Measurements from ENCODE around the gene ARHGAP45.
"Not testable (repeated sequence)": the region's sequence is repeated elsewhere in the genome, so short reads cannot be mapped to it uniquely, and the experiment has no call there.

ARHGAP45 gene

GRCh38 chr19:1105008-1105872 lies 38.3 kb downstream of the ARHGAP45 start:
- no peak for DNase-seq

DNA sequence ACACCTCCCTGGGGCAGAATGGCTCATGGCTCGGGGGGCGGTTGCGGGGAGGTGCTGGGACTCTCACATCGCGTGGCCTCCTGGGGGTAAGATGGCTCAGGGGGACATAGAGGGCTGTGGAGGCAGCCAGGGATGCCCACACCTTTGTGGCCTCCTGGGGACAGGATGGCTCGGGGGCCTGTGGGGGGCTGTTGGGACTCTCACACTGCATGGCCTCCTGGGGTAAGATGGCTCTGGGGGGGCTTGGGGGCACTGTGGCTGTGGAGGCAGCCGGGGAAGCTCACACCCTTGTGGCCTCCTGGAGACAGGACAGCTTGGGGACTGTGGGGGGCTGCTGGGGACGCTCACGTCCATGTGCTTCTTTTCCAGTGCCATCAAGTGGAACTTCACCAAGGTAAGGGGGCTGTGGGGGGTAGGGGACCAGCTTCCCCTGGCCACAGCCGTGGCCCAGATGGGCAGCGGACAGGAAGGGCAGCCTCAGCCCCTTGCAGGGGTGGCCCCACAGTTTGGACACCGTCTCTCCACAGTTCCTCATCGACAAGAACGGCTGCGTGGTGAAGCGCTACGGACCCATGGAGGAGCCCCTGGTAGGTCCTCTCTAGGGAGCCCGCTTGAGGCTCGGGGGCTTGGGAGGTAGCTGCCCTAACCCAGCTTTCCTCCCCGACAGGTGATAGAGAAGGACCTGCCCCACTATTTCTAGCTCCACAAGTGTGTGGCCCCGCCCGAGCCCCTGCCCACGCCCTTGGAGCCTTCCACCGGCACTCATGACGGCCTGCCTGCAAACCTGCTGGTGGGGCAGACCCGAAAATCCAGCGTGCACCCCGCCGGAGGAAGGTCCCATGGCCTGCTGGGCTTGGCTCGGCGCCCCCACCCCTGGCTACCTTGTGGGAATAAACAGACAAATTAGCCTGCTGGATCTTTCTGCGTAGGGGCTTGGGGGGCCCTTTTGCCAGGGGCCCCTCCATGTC lies 39.2 kb downstream of the ARHGAP45 start:
- no peak for DNase-seq

GRCh38 chr19:1106841-1107660 lies 40.1 kb downstream of the ARHGAP45 start:
- no peak for DNase-seq

GRCh38 chr19:1107661-1108261 lies 40.8 kb downstream of the ARHGAP45 start:
- DNase-seq = no peak

DNA sequence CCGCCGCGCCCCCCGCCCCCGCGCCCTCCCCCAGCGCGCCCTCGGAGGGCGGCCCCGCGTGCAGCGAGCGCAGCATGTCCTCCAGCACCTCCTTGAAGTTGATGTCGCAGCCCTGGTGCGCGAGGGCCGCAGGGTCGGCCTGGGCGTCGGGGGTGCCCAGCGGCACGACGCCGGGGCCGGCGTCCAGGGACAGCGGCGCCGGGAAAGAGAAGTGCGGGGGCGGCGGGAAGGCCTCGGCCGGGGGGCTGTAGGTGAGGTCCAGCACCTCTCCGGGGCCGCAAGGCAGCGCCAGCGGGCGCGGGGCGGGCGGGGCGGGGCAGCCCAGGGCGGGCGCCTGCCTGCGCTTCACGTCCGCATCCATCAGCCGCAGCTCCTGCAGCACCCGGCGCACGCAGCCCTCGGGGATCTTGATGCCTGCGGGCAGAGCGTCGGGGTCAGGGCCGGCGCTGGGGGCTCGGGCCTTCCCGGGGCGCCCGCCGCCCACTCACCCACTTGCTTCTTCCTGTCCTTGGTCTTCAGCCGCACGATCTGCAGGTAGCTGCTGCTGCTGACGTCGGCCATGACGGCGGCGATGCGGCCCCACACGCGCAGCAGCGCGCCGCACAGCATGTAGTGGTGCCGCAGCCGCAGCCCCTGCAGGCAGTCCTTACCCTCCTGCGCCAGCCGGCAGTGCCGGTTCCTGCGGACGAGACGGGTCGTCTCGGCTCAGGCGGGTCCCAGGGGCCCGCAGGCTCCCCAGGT lies 41.5 kb downstream of the ARHGAP45 start:
- no peak for DNase-seq

DNA sequence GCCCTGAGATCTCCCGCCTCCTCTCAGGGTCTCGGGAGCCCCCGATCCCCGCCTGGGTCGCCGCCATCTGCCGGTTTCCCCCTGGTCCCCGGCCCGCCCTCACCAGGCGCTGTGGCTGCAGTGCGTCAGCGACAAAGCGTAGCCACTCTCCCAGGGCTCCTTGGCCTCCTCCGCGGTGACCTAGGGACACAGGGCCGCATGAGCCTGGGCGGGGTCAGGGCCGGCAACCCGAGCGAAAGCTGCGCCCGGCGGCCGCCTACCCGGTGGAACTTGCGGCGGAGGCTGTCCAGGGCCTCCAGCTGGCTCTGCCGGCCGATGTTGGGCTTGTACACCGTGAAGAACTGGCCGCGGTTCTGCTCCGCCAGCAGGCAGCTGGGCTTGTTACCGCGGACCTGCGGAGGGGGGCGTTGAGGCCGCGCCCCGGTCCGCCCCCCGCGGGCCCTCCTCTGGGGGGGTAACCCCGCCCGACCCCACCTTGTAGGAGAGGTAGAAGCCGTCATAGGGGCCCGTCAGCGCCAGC lies 42.1 kb downstream of the ARHGAP45 start:
- no peak for DNase-seq

DNA sequence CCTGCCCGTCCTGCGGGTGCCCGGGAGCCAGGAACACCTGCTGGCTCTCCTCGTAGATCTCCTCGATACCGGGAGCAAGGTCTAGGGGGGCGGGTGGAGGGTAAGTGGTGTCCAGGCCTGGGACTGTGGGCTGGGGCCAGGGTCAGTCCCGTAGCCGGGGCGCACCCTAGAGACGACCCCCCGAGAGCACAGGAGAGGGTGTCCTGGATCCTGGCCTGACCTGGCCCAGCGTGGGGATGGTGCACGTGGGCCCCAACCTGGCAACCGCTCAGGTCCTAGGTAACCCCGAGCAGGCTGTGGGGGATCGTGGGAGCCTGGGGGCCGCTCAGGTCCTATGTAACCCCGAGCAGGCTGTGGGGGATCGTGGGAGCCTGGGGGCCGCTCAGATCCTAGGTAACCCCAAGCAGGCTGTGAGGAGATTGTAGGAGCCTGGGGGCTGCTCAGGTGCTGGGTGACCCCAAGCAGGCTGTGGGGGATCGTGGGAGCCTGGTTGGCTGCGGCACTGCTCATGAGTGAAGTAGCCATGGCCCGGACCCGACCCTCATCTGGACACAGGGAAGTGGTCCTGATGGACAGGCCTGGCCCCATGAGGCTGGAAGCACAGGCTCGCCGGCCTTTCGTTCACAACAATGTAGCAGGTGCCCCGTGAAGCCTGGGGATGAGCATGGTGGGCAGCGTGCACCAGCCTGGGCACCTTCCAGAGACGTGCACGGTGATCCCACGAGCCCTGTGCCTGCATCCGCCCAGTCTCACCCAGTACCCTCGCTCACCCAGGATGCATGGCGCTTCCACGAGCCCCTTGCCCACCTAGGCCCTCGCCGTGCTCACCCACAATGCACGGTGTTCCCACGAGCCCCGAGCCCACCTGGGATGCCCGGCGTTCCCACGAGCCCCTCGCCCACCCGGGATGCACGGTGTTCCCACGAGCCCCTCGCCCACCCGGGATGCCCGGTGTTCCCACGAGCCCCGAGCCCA lies 43.0 kb downstream of the ARHGAP45 start:
- no peak for DNase-seq

DNA sequence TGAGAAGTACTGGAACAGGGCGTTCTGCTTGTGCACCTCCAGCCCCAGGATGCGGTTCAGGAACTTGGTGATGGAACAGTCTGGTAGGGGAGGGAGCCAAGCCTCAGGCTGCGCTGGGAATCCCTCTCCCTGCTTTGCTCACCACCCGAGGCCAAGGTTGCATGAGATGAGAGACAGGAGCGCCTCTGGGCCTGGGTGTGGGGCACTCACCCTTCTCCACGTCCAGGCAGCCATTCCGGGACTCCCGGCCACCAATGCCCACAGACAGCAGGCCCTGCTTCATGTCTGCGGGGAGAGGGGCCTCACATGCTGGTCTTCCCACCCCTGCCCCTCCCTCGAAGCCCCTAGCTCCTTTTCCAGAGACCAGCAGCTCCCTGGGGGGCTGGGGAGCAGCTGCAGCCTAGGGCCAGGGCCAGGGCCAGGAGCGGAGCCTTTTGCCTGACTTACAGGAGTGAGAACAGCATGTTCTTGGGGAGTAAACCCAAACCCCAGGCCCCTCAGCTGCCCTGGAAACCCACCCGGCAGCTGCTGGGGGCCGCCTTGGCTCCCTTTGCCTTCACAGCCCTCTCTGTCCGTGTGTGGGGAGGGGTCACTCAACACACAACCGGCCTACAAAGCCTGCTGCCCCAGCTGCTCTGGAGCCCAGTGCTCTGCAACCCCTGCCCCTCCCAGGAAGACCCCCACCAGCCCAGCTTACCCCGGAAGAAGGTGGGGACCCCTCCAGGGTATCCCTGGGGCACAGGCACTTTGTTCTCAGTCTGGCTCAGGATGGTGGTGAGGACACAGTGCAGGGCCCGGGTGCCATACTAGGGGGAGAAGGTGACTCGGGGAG lies 44.1 kb downstream of the ARHGAP45 start:
- DNase-seq = no peak

- DNase-seq = no peak
Observed at GRCh38 chr19:1111641-1112267, 44.8 kb downstream of the ARHGAP45 start.

GRCh38 chr19:1112268-1113029 lies 45.5 kb downstream of the ARHGAP45 start:
- DNase-seq = no peak

DNA sequence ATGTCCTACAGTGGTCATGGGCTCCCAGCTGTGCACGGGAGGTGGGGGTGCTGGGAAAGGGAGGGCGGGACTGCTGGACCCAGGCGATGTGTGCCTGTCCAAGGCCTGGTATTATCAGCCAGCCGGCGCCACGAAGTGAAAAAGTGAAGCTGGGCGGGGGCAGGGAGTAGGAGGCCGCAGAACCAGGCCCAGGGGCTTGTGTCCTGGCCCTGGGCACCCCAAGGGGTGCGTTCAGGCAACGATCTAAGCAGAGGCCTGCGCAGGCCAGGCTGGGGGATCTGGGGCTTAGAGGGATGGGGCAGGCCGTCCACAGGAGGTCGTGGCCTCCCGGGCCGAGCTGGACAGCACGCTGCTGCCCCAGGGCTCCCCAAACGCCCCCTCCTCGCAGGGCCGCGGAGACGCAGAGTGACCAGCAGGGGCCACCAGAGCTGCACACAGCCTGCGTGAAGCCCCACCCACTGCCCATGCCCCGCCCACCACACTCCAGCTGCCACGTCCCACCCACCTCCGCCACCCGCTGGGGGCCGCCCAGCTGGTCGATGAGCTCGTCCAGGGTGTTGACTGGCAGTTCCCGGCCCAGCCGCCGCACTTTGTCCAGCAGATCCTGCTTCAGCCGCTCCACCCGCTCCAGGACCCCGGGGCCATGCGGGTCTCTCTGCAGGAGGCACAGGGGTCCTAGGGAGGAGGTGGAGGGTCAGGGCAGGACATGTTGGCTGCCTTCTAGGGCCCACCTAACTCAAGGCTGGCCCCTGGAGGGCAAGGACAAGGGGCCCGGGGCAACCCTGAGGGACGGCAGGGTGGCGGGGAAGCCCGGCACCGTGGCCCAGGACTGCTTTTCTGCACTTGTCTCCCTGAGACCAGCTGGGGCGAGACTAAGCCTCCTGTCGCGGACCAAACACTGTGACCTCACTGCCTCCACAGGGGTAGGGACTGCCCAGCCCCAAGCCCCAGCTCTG lies 46.3 kb downstream of the ARHGAP45 start:
- DNase-seq = peak; percentile 79

DNA sequence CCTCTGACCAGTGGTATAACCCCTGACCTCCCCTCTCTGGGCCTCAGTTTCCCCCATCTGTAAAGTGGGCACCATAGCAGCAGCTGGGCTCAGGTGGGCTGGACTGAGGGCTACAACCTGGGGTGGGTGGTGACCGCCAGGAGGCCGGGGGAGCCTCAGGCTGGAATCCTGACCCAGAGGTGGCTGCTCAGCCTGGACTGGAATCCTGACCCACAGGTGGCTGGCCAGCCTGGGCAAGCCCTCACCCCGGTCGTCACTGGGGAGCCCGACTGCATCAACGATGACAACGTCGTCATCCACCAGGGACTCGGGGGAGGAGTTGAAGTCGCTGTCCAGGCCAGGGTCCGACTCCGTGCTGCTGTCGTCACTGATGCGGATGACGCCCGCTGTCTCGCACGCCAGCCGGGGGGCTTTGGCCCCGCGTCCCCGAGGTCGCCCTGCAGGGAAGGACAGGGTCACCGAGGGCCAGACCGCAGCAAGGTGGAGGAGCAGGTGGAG lies 47.1 kb downstream of the ARHGAP45 start:
- DNase-seq = no peak

GRCh38 chr19:1114728-1115127 lies 47.8 kb downstream of the ARHGAP45 start:
- not testable (repeated sequence) for DNase-seq

DNA sequence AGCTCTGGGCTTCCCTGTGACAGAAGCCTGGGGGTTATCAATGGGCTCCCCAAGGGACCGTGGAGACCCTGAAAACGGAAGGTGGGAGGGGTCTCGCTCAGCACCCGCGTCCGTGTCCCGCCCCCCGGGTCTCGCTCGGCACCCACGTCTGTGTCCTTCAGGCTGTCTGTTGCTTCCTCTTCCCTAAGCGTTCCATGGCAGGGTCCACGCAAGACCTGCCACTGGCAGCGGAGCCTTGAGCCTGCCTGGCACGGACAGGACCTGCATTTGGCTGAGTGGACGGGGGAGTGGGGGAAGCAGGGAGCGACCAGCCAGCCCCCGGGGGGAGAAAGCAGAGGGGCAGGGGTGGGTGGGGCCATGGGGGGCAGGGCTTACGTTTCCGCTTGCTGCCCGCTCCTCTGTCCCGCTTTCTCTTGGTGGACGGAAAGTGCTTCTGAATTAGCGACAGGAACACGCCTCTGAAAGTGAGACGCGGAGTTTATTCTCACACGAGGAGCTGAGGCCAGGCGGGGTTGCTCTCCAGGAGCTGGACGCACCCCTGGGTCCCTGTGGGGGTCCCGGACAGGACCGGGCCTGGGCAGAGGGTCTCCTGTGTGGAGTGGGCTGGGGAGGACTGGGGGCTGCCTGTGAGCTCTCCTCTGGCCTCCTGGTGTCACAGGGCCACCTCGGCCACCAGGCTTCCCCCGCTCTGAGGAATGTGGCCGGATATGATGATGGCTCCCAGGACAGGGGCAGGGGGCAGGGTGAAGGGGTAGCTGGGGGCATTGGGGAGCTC lies 48.9 kb downstream of the ARHGAP45 start:
- no peak for DNase-seq

DNA sequence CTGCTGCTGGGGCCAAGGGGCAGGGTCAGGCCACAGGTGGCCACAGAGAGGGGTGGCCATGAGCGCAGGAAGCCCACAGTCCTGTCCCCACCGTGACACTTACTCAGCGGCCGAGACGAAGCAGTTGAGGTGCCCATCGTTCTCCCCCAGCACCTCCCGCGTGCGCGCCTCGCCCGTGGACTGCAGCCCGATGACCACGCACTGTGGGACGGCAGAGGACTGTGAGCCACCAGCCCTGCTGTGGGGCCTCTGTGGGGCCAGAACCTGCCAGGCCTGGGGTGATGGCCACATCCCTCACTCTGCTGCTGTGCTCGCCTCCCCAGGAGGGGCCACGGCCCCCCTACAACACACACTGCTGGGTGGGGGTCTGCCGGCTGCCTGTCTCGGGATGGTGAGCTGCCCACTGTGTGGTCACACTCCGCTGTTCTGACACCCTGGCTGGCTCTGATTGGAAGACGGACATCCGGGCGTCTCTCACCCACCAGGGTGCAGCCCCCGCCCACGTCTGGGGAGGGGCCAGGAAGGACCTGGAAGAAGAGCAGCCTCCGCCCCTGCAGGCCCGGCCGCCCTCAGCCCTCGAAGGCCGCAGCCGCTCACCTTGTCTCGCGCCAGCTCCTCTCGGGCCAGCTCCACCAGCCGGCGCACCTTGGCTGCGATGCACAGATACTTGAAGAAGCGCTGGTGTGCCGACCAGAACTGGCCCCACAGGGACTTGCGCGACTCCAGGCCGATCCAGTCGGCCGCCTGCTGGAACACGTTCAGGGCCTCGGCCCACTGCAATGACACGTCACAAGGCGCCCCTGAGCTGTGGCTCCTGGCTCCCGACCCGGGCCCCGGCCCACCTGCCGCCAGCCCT lies 50.0 kb downstream of the ARHGAP45 start:
- no peak for DNase-seq

Measured in activated naive CD4-positive, alpha-beta T cell treated with Interleukin-2 at 50 U/mL for 16 hours (primary cell).